RWPE2 (cell line): ENCODE measurements around the gene SEC61G.

Experiments used
- ATAC-seq: fragments of 200-7000 bp; cut with Tn5 transposase; 3 replicates; pipeline ENCODE4 v1.9.1; 2021; ENCODE audit warnings: low read depth
- DNase-seq: peaks from one replicate; pipeline ENCODE4 v3.0.0-alpha.2; 2020; ENCODE audit warnings: low spot score
- H3K27ac ChIP-seq: fragments of 450-650 bp; 2 replicates; pipeline ENCODE4 v1.5.1; 2017; ENCODE audit warnings: mild to moderate bottlenecking; ENCODE audit not compliant: poor library complexity, severe bottlenecking
- H3K27me3 ChIP-seq: fragments of 250-450 bp; sonication (Bioruptor Pico); 2 replicates; pipeline ENCODE4 v1.5.1; 2021; ENCODE audit warnings: mild to moderate bottlenecking, moderate library complexity; ENCODE audit not compliant: insufficient read depth, poor library complexity, severe bottlenecking
- H3K36me3 ChIP-seq: fragments of 250-450 bp; sonication (Bioruptor Pico); 2 replicates; pipeline ENCODE4 v1.5.1; 2020; ENCODE audit warnings: low read depth, mild to moderate bottlenecking, moderate library complexity
- H3K4me1 ChIP-seq: fragments of 250-450 bp; sonication (Bioruptor Pico); 2 replicates; pipeline ENCODE4 v1.5.1; 2021; ENCODE audit warnings: mild to moderate bottlenecking, moderate library complexity; ENCODE audit not compliant: insufficient read depth, poor library complexity, severe bottlenecking
- H3K4me3 ChIP-seq: fragments of 250-450 bp; sonication (Bioruptor Pico); 2 replicates; pipeline ENCODE4 v1.5.1; 2021; ENCODE audit warnings: mild to moderate bottlenecking, moderate library complexity; ENCODE audit not compliant: severe bottlenecking
- H3K9me3 ChIP-seq: fragments of 250-450 bp; sonication (Bioruptor Pico); 2 replicates; pipeline ENCODE4 v1.5.1; 2021; ENCODE audit warnings: mild to moderate bottlenecking, moderate library complexity; ENCODE audit not compliant: severe bottlenecking
- CTCF ChIP-seq: fragments of 450-650 bp; IDR thresholded peaks from one replicate; pipeline ENCODE4 v1.5.1; 2017; ENCODE audit warnings: mild to moderate bottlenecking, moderate library complexity; ENCODE audit not compliant: poor library complexity, severe bottlenecking

The SEC61G gene

DNA sequence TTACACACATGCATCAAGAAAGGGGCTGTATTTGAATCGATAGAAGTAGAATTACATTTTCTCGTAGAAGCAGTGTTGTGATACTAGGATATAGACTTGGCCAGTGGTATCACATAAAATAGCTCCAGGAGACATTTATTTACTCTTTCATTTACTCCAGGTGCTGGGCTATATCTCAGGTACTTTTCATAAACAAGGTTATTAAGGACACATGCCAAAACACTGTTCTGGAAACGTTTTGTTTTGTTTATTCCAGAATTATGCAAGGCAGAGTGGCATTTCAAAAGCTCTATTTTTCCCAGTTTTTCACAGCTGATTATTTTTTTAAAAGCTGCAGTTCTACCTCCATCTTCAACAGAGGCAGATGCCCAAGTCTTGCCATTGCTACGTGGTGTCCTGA is 37.8 kb upstream of the SEC61G start:
- ATAC-seq (no peak), DNase-seq (no peak)
- Histone ChIP-seq H3K27me3 (no peaks in the 10 kb centered on the region), H3K36me3 (no peaks in the 10 kb centered on the region), H3K4me1 (no peaks in the 10 kb centered on the region), H3K9me3 (no peaks in the 10 kb centered on the region), H3K4me3 (no peak overlapping the region), H3K27ac (no peak overlapping the region)
- TF ChIP-seq CTCF = no peak

- Histone ChIP-seq H3K4me1 (no peaks in the 10 kb centered on the region), H3K9me3 (no peaks in the 10 kb centered on the region), H3K27ac (no peak overlapping the region), H3K27me3 (no peaks in the 10 kb centered on the region), H3K4me3 (no peak overlapping the region), H3K36me3 (no peaks in the 10 kb centered on the region)
- ATAC-seq (no peak), DNase-seq (no peak)
- TF ChIP-seq CTCF = no peak
Measured at GRCh38 chr7:54796150-54796549, 37.1 kb upstream of the SEC61G start.

DNA sequence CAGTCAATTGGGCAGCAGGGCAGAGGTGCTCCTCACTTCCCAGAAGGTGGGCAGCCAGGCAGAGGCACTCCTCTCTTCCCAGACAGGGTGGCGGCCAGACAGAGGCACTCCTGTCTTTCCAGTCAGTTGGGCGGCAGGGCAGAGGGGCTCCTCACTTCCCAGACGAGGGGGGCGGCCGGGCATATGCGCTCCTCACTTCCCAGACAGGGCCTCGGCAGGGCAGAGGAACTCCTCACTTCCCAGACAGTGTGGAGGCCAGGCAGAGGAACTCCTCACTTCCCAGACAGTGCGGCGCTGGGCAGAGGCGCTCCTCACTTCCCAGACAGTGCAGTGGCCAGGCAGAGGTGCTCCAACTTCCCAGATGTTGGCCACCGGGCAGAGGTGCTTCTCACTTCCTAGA is 33.4 kb upstream of the SEC61G start:
- Histone ChIP-seq H3K27ac (no peak overlapping the region), H3K9me3 (no peaks in the 10 kb centered on the region), H3K27me3 (no peaks in the 10 kb centered on the region), H3K36me3 (no peaks in the 10 kb centered on the region), H3K4me3 (no peak overlapping the region), H3K4me1 (peaks cover 9% of the 10 kb centered on the region)
- ATAC-seq (no peak), DNase-seq (no peak)
- no peak for TF ChIP-seq CTCF

GRCh38 chr7:54788664-54789063 is 29.7 kb upstream of the SEC61G start:
- TF ChIP-seq CTCF = peak; percentile 83
- Histone ChIP-seq H3K4me1 (peaks cover 19% of the 10 kb centered on the region), H3K36me3 (no peaks in the 10 kb centered on the region), H3K4me3 (no peak overlapping the region), H3K9me3 (no peaks in the 10 kb centered on the region), H3K27ac (peak overlapping the region; percentile 8), H3K27me3 (no peaks in the 10 kb centered on the region)
- DNase-seq = no peak
- ATAC-seq = peak; percentile 88

DNA sequence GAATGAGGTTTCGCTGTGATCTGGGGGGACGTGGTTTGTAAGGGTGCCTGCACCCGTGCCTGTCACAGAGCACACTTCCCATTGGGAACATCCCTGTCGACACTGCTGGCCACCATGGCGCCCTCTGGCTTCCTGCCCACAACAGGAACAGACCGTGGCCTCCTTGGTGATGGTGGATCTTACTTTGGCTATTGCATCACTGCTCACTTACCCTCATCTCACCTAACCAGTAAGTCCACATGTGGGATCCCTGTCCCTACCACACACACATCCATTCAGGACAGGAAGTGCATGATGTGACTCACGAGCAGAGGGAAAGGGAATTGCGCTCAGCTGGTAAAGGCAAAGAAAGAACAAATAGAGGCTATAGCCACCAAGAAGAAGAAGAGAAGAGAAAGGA is 26.2 kb upstream of the SEC61G start:
- H3K27me3 ChIP-seq = no peaks in the 10 kb centered on the region
- H3K36me3 ChIP-seq = no peaks in the 10 kb centered on the region
- H3K27ac ChIP-seq = no peak overlapping the region
- H3K4me1 ChIP-seq = peaks cover 19% of the 10 kb centered on the region
- H3K4me3 ChIP-seq = no peak overlapping the region
- ATAC-seq = peak; percentile 61
- H3K9me3 ChIP-seq = no peaks in the 10 kb centered on the region
- no peak for DNase-seq
- TF ChIP-seq CTCF = no peak
